ENCODE data around the gene AKAP13.
A peak's percentile ranks its signal among the peaks of the same experiment; 100 is the strongest.

The AKAP13 gene

DNA sequence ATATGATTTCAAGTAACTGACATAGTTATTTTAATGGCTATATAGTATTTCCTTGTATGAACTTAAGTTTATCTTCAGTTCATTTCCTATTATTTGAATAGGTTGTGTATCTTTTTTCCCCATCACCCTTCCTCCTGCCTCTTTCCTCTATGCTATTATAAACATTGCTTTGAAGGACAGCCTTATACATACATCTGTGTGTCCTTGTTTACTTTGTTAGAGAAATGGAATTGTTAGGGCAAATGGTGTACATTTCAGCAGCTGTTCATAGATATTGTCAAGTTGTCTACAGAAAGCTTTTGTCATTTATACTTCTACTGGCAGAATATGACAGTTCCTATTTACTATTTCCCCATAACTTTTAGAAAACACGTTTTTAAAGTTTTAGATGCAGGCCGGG is 18.4 kb downstream of the AKAP13 start:
- peaks cover 62% of the 10 kb centered on the region for H3K4me1 ChIP-seq (ENCODE audit: control insufficient read depth, insufficient read depth, low read length)
- no peak overlapping the region for H3K27ac ChIP-seq (ENCODE audit: extremely low read depth, low read depth, low read length)
- H3K4me3 ChIP-seq (ENCODE audit: low read depth, low read length): no peak overlapping the region
- no peak for TF ChIP-seq KLF9 (tag by site-specific recombination; IDR thresholded peaks at IDR 0.05; ENCODE audit: low read depth)
- TF ChIP-seq ZNF146 (tag by site-specific recombination; IDR thresholded peaks at IDR 0.05): peak; percentile 67; the same call in 1 of the 2 replicates
- TF ChIP-seq ZNF121 (tag by site-specific recombination; IDR thresholded peaks at IDR 0.05): 0 out of 2 replicates have a peak, but pooled peaks have one; percentile 1
- TF ChIP-seq ZNF837 (tag by site-specific recombination; IDR thresholded peaks at IDR 0.05): no peak
- POLR2A ChIA-PET: no interaction called here
- H3K36me3 ChIP-seq (ENCODE audit: control insufficient read depth in 2 of 2, insufficient read depth in 1 of 2, low read length in 2 of 2): no peaks in the 10 kb centered on the region
- H3K9me3 ChIP-seq (ENCODE audit: control insufficient read depth, insufficient read depth, low read depth, low read length): no peaks in the 10 kb centered on the region
- CTCF ChIA-PET: interaction anchor here (0.6 kb wide), 1 partner anchor 200 kb away, joined by 4 read pairs; no protein-coding TSS in a partner anchor

DNA sequence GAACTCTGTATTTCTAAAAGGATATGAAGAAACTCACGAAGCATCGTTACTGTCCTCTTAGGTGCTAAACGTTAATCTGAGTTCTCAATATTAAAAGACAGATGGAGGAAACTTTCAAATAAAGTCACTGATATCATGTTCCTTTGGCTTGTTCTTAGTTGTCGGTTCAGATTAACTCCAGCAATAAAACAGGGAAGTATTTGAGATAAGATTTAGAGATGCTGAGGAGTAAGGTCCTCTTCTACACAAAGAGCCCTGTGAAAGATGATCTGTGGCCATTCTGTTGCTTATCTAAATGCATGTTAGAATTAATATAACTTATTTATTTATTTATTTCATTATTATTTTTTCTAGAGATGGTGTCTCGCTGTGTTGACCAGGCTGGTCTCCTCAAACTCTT is 19.2 kb downstream of the AKAP13 start:
- H3K27ac ChIP-seq (ENCODE audit: extremely low read depth, low read depth, low read length): no peak overlapping the region
- H3K9me3 ChIP-seq (ENCODE audit: control insufficient read depth, insufficient read depth, low read depth, low read length): no peaks in the 10 kb centered on the region
- peaks cover 63% of the 10 kb centered on the region for H3K4me1 ChIP-seq (ENCODE audit: control insufficient read depth, insufficient read depth, low read length)
- TF ChIP-seq KLF8 (tag by site-specific recombination; IDR thresholded peaks at IDR 0.05) (0 out of 2 replicates have a peak, but pooled peaks have one; percentile 32), ZXDB (tag by site-specific recombination; IDR thresholded peaks at IDR 0.05) (peak; percentile 62), ZNF768 (tag by site-specific recombination; IDR thresholded peaks at IDR 0.05) (no peak), ZNF169 (tag by site-specific recombination; IDR thresholded peaks at IDR 0.05) (no peak), MZF1 (tag by site-specific recombination; IDR thresholded peaks at IDR 0.05; ENCODE audit: borderline replicate concordance) (no peak), ZNF138 (tag by site-specific recombination; IDR thresholded peaks at IDR 0.05; ENCODE audit: borderline replicate concordance) (no peak), FEZF1 (tag by site-specific recombination; IDR thresholded peaks at IDR 0.05) (peak; percentile 25; the same call in 1 of the 2 replicates), ZNF133 (tag by site-specific recombination; IDR thresholded peaks at IDR 0.05) (no peak), ZNF843 (tag by site-specific recombination; IDR thresholded peaks at IDR 0.05) (0 out of 2 replicates have a peak, but pooled peaks have one; percentile 21)
- TF ChIP-seq, protein P1, sequence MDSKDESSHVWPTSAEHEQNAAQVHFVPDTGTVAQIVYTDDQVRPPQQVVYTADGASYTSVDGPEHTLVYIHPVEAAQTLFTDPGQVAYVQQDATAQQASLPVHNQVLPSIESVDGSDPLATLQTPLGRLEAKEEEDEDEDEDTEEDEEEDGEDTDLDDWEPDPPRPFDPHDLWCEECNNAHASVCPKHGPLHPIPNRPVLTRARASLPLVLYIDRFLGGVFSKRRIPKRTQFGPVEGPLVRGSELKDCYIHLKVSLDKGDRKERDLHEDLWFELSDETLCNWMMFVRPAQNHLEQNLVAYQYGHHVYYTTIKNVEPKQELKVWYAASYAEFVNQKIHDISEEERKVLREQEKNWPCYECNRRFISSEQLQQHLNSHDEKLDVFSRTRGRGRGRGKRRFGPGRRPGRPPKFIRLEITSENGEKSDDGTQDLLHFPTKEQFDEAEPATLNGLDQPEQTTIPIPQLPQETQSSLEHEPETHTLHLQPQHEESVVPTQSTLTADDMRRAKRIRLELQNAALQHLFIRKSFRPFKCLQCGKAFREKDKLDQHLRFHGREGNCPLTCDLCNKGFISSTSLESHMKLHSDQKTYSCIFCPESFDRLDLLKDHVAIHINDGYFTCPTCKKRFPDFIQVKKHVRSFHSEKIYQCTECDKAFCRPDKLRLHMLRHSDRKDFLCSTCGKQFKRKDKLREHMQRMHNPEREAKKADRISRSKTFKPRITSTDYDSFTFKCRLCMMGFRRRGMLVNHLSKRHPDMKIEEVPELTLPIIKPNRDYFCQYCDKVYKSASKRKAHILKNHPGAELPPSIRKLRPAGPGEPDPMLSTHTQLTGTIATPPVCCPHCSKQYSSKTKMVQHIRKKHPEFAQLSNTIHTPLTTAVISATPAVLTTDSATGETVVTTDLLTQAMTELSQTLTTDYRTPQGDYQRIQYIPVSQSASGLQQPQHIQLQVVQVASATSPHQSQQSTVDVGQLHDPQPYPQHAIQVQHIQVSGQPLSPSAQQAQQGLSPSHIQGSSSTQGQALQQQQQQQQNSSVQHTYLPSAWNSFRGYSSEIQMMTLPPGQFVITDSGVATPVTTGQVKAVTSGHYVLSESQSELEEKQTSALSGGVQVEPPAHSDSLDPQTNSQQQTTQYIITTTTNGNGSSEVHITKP (tag by site-specific recombination; IDR thresholded peaks at IDR 0.05): 0 out of 2 replicates have a peak, but pooled peaks have one; percentile 8
- TF ChIP-seq, protein P2, sequence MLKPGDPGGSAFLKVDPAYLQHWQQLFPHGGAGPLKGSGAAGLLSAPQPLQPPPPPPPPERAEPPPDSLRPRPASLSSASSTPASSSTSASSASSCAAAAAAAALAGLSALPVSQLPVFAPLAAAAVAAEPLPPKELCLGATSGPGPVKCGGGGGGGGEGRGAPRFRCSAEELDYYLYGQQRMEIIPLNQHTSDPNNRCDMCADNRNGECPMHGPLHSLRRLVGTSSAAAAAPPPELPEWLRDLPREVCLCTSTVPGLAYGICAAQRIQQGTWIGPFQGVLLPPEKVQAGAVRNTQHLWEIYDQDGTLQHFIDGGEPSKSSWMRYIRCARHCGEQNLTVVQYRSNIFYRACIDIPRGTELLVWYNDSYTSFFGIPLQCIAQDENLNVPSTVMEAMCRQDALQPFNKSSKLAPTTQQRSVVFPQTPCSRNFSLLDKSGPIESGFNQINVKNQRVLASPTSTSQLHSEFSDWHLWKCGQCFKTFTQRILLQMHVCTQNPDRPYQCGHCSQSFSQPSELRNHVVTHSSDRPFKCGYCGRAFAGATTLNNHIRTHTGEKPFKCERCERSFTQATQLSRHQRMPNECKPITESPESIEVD (tag by site-specific recombination; IDR thresholded peaks at IDR 0.05): peak; percentile 49; the same call in 1 of the 2 replicates
- H3K36me3 ChIP-seq (ENCODE audit: control insufficient read depth in 2 of 2, insufficient read depth in 1 of 2, low read length in 2 of 2): no peaks in the 10 kb centered on the region
- POLR2A ChIA-PET: no interaction called here
- H3K4me3 ChIP-seq (ENCODE audit: low read depth, low read length): no peak overlapping the region
- CTCF ChIA-PET: interaction anchor here (0.7 to 2.1 kb wide), 4 partner anchors 12 to 103 kb away, joined by 3 to 12 read pairs (median 5); no protein-coding TSS in a partner anchor

DNA sequence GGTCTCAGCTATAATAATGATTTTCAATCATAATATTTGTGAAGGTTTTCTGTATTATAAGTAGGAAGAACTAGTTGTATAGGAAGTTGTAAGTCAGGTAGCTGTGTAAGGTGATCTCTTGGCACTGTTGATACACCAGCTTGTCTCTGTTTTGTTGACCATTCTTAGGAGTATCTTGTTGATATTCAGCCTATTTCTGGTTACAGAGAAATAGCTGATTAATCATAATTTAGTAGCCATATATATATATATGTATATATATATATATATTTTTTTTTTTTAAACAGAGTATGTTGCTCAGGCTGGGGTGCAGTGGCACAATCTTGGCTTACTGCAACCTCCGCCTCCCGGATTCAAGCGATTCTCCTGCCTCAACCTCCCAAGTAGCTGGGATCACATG is 20.2 kb downstream of the AKAP13 start:
- ChIA-PET CTCF (interaction anchor here (1.0 to 2.1 kb wide), 5 partner anchors 11 to 104 kb away, joined by 3 to 12 read pairs (median 7); no protein-coding TSS in a partner anchor), POLR2A (interaction anchor here (0.6 to 0.7 kb wide), 2 partner anchors 9 to 20 kb away, joined by 3 to 5 read pairs; partner anchors contain the start of gene AKAP13)
- Histone ChIP-seq H3K9me3 (ENCODE audit: control insufficient read depth, insufficient read depth, low read depth, low read length) (no peaks in the 10 kb centered on the region), H3K27ac (ENCODE audit: extremely low read depth, low read depth, low read length) (no peak overlapping the region), H3K4me3 (ENCODE audit: low read depth, low read length) (no peak overlapping the region), H3K36me3 (ENCODE audit: control insufficient read depth in 2 of 2, insufficient read depth in 1 of 2, low read length in 2 of 2) (no peaks in the 10 kb centered on the region; a peak in 1 of 3 replicates), H3K4me1 (ENCODE audit: control insufficient read depth, insufficient read depth, low read length) (peaks cover 63% of the 10 kb centered on the region)
- TF ChIP-seq FEZF1 (tag by site-specific recombination; IDR thresholded peaks at IDR 0.05) (no peak), ZNF596 (tag by site-specific recombination; IDR thresholded peaks at IDR 0.05) (no peak), ZNF416 (tag by site-specific recombination; IDR thresholded peaks at IDR 0.05) (no peak)

Measured in HEK293 (cell line).